GM21528 (cell line): ENCODE results near the gene ACVRL1.
A peak's percentile ranks its signal among the peaks of the same experiment; 100 is the strongest.

Source experiments
- ATAC-seq: cut with Tn5 transposase; IDR thresholded peaks from one replicate; pipeline ENCODE4 v1.9.1; 2021; ENCODE audit warnings: mild to moderate bottlenecking, moderate library complexity; ENCODE audit not compliant: unreplicated experiment, low FRiP score

Gene ACVRL1

GRCh38 chr12:51932218-51933076 lies 25.1 kb downstream of the ACVRL1 start:
- ATAC-seq = no peak

- ATAC-seq = no peak
Measured at GRCh38 chr12:51934080-51934479, 26.8 kb downstream of the ACVRL1 start.

- no peak for ATAC-seq
Measured at GRCh38 chr12:51937926-51938325, 30.6 kb downstream of the ACVRL1 start.

- no peak for ATAC-seq
Measured at GRCh38 chr12:51938726-51939125, 31.4 kb downstream of the ACVRL1 start.

- no peak for ATAC-seq
Measured at GRCh38 chr12:51941011-51941581, 33.8 kb downstream of the ACVRL1 start.

GRCh38 chr12:51941604-51942003 lies 34.3 kb downstream of the ACVRL1 start:
- ATAC-seq = no peak

GRCh38 chr12:51942056-51942455 lies 34.8 kb downstream of the ACVRL1 start:
- no peak for ATAC-seq

- ATAC-seq = no peak
Measured at GRCh38 chr12:51942501-51943000, 35.2 kb downstream of the ACVRL1 start.

- ATAC-seq = no peak
Measured at GRCh38 chr12:51943346-51943745, 36.0 kb downstream of the ACVRL1 start.

GRCh38 chr12:51944608-51945233 lies 37.4 kb downstream of the ACVRL1 start:
- no peak for ATAC-seq

GRCh38 chr12:51947246-51947996 lies 40.1 kb downstream of the ACVRL1 start:
- no peak for ATAC-seq

GRCh38 chr12:51948066-51948465 lies 40.8 kb downstream of the ACVRL1 start:
- ATAC-seq = no peak

- no peak for ATAC-seq
Measured at GRCh38 chr12:51949342-51950030, 42.2 kb downstream of the ACVRL1 start.

GRCh38 chr12:51950682-51951198 lies 43.4 kb downstream of the ACVRL1 start:
- no peak for ATAC-seq

GRCh38 chr12:51951199-51951842 lies 44.0 kb downstream of the ACVRL1 start, which contains the start of gene ACVR1B:
TSS of gene ACVR1B (plus strand) at chr12:51951699. CDS start at chr12:51951744, 45 bp downstream.
- peak; percentile 89 for ATAC-seq

- ATAC-seq = peak; percentile 25
Measured at GRCh38 chr12:51951843-51952722, 44.8 kb downstream of the ACVRL1 start.

GRCh38 chr12:51953089-51953488 lies 45.8 kb downstream of the ACVRL1 start:
- no peak for ATAC-seq

GRCh38 chr12:51953864-51954263 lies 46.6 kb downstream of the ACVRL1 start:
- no peak for ATAC-seq
